ENCODE results near the gene CABLES2. TPM values are rescaled to one million over a fixed set of nuclear protein-coding genes. Genes with fewer than 3 reads are reported as not detected.

The CABLES2 gene
- total RNA-seq, 1 donor from 2014 or later = 9.3 TPM

DNA sequence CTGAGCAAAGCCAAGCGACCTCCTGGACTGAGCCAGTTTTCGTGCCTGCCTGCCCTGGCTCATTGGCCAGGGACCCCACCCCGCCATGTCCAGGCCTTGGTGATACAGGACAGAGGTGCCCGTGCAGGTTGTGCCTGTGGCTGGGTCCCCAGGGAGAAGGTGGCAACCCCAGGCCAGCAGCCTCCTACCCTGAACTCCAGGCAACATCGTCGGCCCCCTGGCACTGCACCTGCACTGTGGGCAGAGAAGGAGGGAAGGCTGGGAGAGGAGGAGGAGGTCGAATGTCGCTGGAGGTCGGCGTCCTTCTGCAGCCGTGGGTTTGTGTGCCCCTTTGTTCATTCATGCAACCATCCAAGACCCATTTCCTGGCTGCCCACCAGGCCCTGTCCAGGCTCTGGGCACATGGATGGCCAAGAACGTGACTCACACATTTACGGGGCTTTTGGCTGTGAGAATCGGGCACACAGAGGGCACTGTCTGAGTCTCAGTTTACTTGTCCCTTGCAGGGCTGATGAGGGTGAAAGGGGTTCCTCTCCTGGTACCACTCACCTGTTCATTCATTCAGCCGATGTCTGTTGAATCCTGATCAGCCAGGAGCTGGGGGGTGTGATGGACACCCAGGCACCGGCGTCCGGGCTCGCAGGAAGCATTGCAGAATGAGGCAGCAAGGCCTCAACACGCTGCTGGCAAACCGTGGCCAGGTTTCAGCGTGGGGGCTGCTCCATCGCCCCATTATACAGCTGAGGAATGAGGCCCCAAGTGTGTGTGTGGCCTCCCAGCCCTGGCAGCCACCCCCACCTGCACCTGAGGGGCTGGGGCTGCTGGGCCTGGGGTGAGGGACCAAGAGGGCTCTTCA is 22.6 kb upstream of the CABLES2 start:
- no peak for DNase-seq (ENCODE audit: low spot score)
- Mint-ChIP-seq H3K9me3 (ENCODE audit: unreplicated experiment) (no peaks in the 10 kb centered on the region), H3K27ac (ENCODE audit: unreplicated experiment) (no peak overlapping the region), H3K4me3 (ENCODE audit: unreplicated experiment) (no peak overlapping the region), H3K36me3 (ENCODE audit: low read depth, unreplicated experiment) (no peaks in the 10 kb centered on the region), H3K27me3 (ENCODE audit: unreplicated experiment) (peaks cover 13% of the 10 kb centered on the region), H3K4me1 (ENCODE audit: unreplicated experiment) (peaks cover 2% of the 10 kb centered on the region)
- TF ChIP-seq, protein P1, sequence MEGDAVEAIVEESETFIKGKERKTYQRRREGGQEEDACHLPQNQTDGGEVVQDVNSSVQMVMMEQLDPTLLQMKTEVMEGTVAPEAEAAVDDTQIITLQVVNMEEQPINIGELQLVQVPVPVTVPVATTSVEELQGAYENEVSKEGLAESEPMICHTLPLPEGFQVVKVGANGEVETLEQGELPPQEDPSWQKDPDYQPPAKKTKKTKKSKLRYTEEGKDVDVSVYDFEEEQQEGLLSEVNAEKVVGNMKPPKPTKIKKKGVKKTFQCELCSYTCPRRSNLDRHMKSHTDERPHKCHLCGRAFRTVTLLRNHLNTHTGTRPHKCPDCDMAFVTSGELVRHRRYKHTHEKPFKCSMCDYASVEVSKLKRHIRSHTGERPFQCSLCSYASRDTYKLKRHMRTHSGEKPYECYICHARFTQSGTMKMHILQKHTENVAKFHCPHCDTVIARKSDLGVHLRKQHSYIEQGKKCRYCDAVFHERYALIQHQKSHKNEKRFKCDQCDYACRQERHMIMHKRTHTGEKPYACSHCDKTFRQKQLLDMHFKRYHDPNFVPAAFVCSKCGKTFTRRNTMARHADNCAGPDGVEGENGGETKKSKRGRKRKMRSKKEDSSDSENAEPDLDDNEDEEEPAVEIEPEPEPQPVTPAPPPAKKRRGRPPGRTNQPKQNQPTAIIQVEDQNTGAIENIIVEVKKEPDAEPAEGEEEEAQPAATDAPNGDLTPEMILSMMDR (IDR thresholded peaks at IDR 0.05; ENCODE audit: unreplicated experiment) = no peak

DNA sequence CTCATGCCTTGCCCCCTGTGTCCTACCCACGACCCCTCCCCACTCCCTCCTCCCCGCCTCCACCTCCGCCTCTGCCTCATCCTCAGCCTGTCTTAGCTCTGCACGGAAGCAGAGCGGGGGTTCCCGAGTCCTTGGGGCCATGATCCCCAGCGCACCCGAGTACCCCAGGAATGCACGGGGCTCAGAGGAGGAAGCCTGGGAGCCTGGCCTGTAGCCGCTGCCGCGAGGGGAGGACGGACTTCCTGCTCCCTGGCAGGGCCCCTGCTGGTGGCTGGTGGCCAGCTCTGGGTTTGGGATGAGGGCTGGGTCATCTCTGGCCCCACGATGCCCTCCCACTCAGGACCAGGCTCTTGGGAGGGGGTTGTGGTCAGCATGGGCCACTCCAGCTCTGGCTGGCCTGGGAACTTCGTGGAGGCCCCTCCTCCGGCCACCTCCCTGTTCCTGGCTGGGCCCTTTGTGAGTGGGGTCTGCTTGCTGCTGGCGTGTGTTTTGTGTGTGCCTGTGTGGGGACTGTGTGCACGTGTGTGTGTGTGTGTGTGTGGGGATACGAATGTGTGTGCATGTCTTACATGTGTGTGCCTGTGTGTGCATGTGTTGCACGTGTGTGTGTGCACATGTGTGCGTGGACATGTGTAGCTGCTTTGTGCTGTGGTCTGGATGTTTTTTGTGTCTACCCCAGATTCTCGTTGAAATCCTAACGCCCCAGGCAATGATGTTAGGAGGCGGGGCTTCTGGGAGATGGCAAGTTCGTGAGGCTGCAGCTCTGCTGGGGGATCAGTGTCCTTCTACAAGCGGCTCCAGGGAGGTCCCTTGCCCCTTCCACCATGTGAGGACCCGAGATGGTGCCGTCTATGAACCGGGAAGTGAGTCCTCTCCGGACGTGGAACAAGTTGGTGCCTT is 21.6 kb upstream of the CABLES2 start:
- H3K4me3 Mint-ChIP-seq (ENCODE audit: unreplicated experiment) = no peak overlapping the region
- H3K27ac Mint-ChIP-seq (ENCODE audit: unreplicated experiment) = no peak overlapping the region
- no peaks in the 10 kb centered on the region for H3K36me3 Mint-ChIP-seq (ENCODE audit: low read depth, unreplicated experiment)
- H3K27me3 Mint-ChIP-seq (ENCODE audit: unreplicated experiment) = peaks cover 13% of the 10 kb centered on the region
- no peaks in the 10 kb centered on the region for H3K9me3 Mint-ChIP-seq (ENCODE audit: unreplicated experiment)
- peaks cover 2% of the 10 kb centered on the region for H3K4me1 Mint-ChIP-seq (ENCODE audit: unreplicated experiment)
- TF ChIP-seq, protein P1 (IDR thresholded peaks at IDR 0.05; ENCODE audit: unreplicated experiment) = no peak
- no peak for DNase-seq (ENCODE audit: low spot score)

DNA sequence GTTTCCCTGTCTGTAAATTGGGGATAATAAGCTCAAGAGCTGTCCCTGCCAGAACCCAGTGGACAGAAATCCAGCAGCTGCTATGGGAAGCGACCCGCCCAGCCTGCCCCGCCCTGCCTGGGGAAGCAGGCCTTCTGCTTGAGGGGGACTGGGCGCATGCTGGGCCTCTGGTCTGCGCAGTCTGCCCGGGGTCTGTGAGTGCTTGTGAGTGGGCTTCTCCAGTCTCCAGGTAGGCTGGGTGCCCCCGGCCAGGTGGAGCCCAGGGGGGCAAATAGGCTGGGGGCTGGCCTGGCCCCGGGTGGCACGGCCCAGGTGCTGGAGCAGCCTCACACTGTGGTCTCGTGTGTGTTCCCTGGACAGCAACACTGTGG is 20.9 kb upstream of the CABLES2 start:
- no peaks in the 10 kb centered on the region for H3K36me3 Mint-ChIP-seq (ENCODE audit: low read depth, unreplicated experiment)
- DNase-seq (ENCODE audit: low spot score) = no peak
- H3K27ac Mint-ChIP-seq (ENCODE audit: unreplicated experiment) = no peak overlapping the region
- no peak overlapping the region for H3K4me3 Mint-ChIP-seq (ENCODE audit: unreplicated experiment)
- H3K27me3 Mint-ChIP-seq (ENCODE audit: unreplicated experiment) = peaks cover 13% of the 10 kb centered on the region
- no peaks in the 10 kb centered on the region for H3K9me3 Mint-ChIP-seq (ENCODE audit: unreplicated experiment)
- H3K4me1 Mint-ChIP-seq (ENCODE audit: unreplicated experiment) = peaks cover 2% of the 10 kb centered on the region
- TF ChIP-seq, protein P1 (IDR thresholded peaks at IDR 0.05; ENCODE audit: unreplicated experiment) = no peak

DNA sequence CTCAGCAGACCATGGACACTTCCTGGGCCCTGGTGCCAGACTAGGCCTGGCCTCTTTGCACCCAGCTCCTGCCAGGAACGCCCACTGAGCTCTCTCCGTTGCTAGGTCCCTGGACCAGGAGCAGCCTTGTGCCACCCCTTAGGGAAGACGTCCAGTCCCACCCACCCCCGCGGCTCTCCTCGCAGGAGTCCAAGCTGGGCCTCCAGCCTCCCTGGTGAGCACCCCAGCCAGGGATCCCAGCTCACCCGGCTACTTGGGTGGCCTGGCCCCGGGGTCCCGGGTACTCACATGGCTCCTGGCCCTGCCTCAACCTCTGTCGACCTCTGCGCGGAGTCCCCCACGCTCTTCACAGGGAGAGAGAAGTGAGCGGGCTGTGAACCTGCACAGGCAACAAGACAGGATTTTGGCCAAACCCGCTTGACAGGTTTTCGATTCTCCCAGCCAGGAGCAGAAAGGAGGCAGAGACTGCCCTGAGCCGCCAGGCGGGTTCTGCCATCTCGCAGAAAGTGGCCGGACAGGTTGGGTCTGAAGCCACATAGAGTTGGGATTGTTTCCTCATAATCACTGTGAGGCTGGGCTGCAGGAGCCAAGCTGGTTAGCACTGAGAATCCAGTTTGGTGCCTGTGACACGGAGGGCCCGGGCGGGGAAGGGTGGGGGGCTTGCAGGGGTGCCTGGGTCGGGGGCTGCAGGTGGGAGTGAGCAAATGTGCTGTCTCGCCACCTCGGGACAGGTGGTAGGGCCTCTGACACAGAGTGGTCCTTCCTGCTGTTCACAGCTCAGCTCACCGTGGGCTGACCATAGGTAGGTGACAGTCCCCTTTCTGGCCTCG is 20.3 kb upstream of the CABLES2 start, which contains the start of gene RBBP8NL:
TSS of gene RBBP8NL (minus strand) at position 368 of the 830 bp plus-strand sequence. CDS start 7,892 bp downstream, outside the sequence.
- TF ChIP-seq, protein P1 (IDR thresholded peaks at IDR 0.05; ENCODE audit: unreplicated experiment) = no peak
- Mint-ChIP-seq H3K27me3 (ENCODE audit: unreplicated experiment) (peaks cover 13% of the 10 kb centered on the region), H3K36me3 (ENCODE audit: low read depth, unreplicated experiment) (no peaks in the 10 kb centered on the region), H3K4me1 (ENCODE audit: unreplicated experiment) (peaks cover 2% of the 10 kb centered on the region), H3K4me3 (ENCODE audit: unreplicated experiment) (no peak within 1 kb of the TSS), H3K27ac (ENCODE audit: unreplicated experiment) (no peak within 1 kb of the TSS), H3K9me3 (ENCODE audit: unreplicated experiment) (no peaks in the 10 kb centered on the region)
- DNase-seq (ENCODE audit: low spot score) = no peak
